PC-9 (cell line): ENCODE results near the gene HCN1. TPM values are rescaled to one million over a fixed set of nuclear protein-coding genes. Genes with fewer than 3 reads are reported as not detected.

Experiments
- BruUV-seq: library from RNA; stranded (reverse); fragments of 400-500 nt; replicated peaks from 2 replicates; lab custom pipeline; 2021; lab: Mats Ljungman, UMichigan
- CTCF ChIA-PET: fragments of 300-600 bp; sonication (Branson Sonifier 250); formaldehyde crosslinking; loops from one replicate; lab custom pipeline; 2022; ENCODE audit warnings: antibody characterized with exemption; lab: Charles Lee
- POLR2A ChIA-PET: fragments of 300-600 bp; sonication (Branson Sonifier 250); formaldehyde crosslinking; loops from one replicate; lab custom pipeline; 2022; ENCODE audit warnings: antibody characterized with exemption; ENCODE audit not compliant: unreplicated experiment; lab: Charles Lee
- DNase-seq, 2 experiments: peaks; one replicate each; pipeline versions ENCODE4 v3.0.0 to v3.0.0-alpha.2; 2015 to 2022; ENCODE audit warnings: mixed read lengths in 1 of 2
- H2AFZ ChIP-seq: fragments of 200-600 bp; sonication (generic); 2 replicates; pipeline ENCODE4 v1.8.1; 2017; ENCODE audit warnings: antibody characterized with exemption
- H3F3A ChIP-seq: fragments of 200-600 bp; sonication (generic); 2 replicates; pipeline ENCODE4 v1.8.1; 2017; ENCODE audit warnings: antibody characterized with exemption, mild to moderate bottlenecking, low read depth; ENCODE audit not compliant: insufficient read depth
- H3K27ac ChIP-seq: fragments of 200-600 bp; sonication (generic); 2 replicates; pipeline ENCODE4 v1.6.1; 2016; ENCODE audit warnings: mixed run types
- H3K27me3 ChIP-seq: fragments of 200-600 bp; sonication (generic); 2 replicates; pipeline ENCODE4 v1.6.1; 2016; ENCODE audit warnings: low read depth, mixed run types; ENCODE audit not compliant: insufficient read depth
- H3K36me3 ChIP-seq: fragments of 200-600 bp; sonication (generic); 2 replicates; pipeline ENCODE4 v1.6.1; 2016; ENCODE audit warnings: low read depth, mixed run types
- H3K4me1 ChIP-seq: fragments of 200-600 bp; sonication (generic); replicated peaks from 2 replicates; pipeline ENCODE4 v1.6.1; 2016; ENCODE audit warnings: mixed run types; ENCODE audit not compliant: insufficient read depth
- H3K4me2 ChIP-seq: fragments of 200-600 bp; sonication (generic); 2 replicates; pipeline ENCODE4 v1.6.1; 2017; ENCODE audit warnings: mixed run types
- H3K4me3 ChIP-seq: fragments of 200-600 bp; sonication (generic); 2 replicates; pipeline ENCODE4 v1.6.1; 2016; ENCODE audit warnings: mixed run types
- H3K79me2 ChIP-seq: fragments of 200-600 bp; sonication (generic); 2 replicates; pipeline ENCODE4 v1.6.1; 2017; ENCODE audit warnings: low read depth, mixed run types
- H3K9me2 ChIP-seq: fragments of 200-600 bp; sonication (generic); 2 replicates; pipeline ENCODE4 v1.8.1; 2017; ENCODE audit warnings: mild to moderate bottlenecking; ENCODE audit not compliant: insufficient read depth
- H3K9me3 ChIP-seq: fragments of 200-600 bp; sonication (generic); 2 replicates; pipeline ENCODE4 v1.8.1; 2016; ENCODE audit warnings: low read depth; ENCODE audit not compliant: insufficient read depth
- H4K20me1 ChIP-seq: fragments of 200-600 bp; sonication (generic); 2 replicates; pipeline ENCODE4 v1.8.1; 2017; ENCODE audit not compliant: insufficient read depth
- EZH2 ChIP-seq: fragments of 200-600 bp; sonication (generic); IDR thresholded peaks from 2 replicates; pipeline ENCODE4 v1.8.0; 2017; ENCODE audit warnings: antibody characterized with exemption, low read depth
- intact Hi-C: fragments of 100-400 bp; cut with micrococcal nuclease; formaldehyde crosslinking; loops from one replicate; pipeline ENCODE4 v1.10.0; 2022; ENCODE audit not compliant: unreplicated experiment
- total RNA-seq: library from RNA; stranded (reverse); gene quantifications from 2 replicates; pipeline ENCODE4 v1.2.3, GENCODE V29; 2021
- TF ChIP-seq, protein P1 (sequence below): fragments of 200-600 bp; sonication (generic); conservative IDR thresholded peaks from 2 replicates; pipeline ENCODE4 v1.6.1; 2017; ENCODE audit warnings: mixed run types, antibody characterized with exemption, mild to moderate bottlenecking, moderate library complexity

Gene HCN1
- total RNA-seq, 1 experiment from 2014 or later = not detected

GRCh38 chr5:45694971-45695803 is 993 bp downstream of the HCN1 start:
- BruUV-seq = no TSS peak
- no peak overlapping the region for H2AFZ ChIP-seq
- no peak overlapping the region for H3K4me2 ChIP-seq
- no peaks in the 10 kb centered on the region for H3K79me2 ChIP-seq
- ChIA-PET CTCF (no interaction called here), POLR2A (no interaction called here)
- no peaks in the 10 kb centered on the region for H3K9me2 ChIP-seq
- DNase-seq = no peak
- no peaks in the 10 kb centered on the region for H3K36me3 ChIP-seq
- H3K27ac ChIP-seq = no peak overlapping the region
- TF ChIP-seq, protein P1, sequence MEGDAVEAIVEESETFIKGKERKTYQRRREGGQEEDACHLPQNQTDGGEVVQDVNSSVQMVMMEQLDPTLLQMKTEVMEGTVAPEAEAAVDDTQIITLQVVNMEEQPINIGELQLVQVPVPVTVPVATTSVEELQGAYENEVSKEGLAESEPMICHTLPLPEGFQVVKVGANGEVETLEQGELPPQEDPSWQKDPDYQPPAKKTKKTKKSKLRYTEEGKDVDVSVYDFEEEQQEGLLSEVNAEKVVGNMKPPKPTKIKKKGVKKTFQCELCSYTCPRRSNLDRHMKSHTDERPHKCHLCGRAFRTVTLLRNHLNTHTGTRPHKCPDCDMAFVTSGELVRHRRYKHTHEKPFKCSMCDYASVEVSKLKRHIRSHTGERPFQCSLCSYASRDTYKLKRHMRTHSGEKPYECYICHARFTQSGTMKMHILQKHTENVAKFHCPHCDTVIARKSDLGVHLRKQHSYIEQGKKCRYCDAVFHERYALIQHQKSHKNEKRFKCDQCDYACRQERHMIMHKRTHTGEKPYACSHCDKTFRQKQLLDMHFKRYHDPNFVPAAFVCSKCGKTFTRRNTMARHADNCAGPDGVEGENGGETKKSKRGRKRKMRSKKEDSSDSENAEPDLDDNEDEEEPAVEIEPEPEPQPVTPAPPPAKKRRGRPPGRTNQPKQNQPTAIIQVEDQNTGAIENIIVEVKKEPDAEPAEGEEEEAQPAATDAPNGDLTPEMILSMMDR = no peak
- no peak for TF ChIP-seq EZH2
- H3K4me3 ChIP-seq = no peak overlapping the region
- no peaks in the 10 kb centered on the region for H3K27me3 ChIP-seq
- no peaks in the 10 kb centered on the region for H3K9me3 ChIP-seq
- H4K20me1 ChIP-seq = no peaks in the 10 kb centered on the region
- H3F3A ChIP-seq = no peaks in the 10 kb centered on the region
- no peaks in the 10 kb centered on the region for H3K4me1 ChIP-seq
- intact Hi-C loops = no loop called here

DNA sequence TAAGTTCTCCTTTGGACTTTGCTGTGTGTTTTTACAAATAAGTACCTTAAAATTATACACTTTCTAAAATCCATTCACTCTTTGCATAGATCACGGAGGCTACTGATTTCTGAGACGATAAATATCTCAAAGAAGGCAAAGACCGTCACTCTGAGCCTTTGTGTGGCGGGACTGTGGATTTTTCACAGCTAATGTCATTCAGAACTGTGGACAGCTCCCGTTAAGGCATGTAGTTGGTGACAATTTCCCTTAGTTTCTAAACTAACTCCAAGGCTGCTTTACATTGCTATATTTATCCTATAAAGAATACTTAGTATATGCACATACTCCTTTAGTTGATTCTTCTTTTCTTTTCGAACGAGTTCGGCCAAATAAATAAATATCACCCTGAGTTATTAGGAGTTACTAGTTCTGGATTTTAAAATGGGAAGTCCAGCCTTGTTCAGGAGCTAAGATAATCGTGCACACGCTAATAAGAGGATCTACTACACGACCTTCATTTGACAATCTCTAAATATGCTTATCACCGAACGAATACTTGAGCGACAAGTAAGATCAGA is 1.8 kb downstream of the HCN1 start:
- BruUV-seq = no TSS peak
- H3K9me3 ChIP-seq = no peaks in the 10 kb centered on the region
- H3K36me3 ChIP-seq = no peaks in the 10 kb centered on the region
- no peaks in the 10 kb centered on the region for H3K27me3 ChIP-seq
- no peaks in the 10 kb centered on the region for H3K9me2 ChIP-seq
- H3F3A ChIP-seq = no peaks in the 10 kb centered on the region
- no peak for TF ChIP-seq EZH2
- TF ChIP-seq, protein P1 = no peak
- no peak overlapping the region for H3K4me2 ChIP-seq
- H3K4me1 ChIP-seq = no peaks in the 10 kb centered on the region
- H2AFZ ChIP-seq = no peak overlapping the region
- no peak overlapping the region for H3K4me3 ChIP-seq
- CTCF ChIA-PET = no interaction called here
- intact Hi-C loops = no loop called here
- H3K27ac ChIP-seq = no peak overlapping the region
- no peaks in the 10 kb centered on the region for H3K79me2 ChIP-seq
- H4K20me1 ChIP-seq = no peaks in the 10 kb centered on the region
- no peak for DNase-seq
- POLR2A ChIA-PET = no interaction called here

DNA sequence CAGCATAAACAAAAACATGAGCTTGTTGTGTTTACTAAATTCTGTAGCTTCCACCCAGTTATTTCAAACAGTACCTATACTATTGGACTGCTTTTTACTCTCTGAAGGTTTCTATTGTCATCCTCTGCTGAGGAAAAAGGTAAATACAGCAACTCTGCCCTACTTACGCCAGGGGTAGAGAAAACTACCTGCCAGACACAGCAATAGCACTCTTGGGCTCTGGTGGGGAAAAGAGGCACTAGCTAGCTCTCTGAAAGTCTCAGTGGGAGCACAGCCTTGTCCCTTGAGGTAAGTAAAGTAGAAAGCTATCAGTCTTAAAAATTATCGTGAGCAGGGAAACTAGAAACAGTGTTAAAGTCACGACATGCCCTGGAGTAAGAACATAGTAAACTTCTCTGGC is 3.7 kb downstream of the HCN1 start:
- BruUV-seq = no TSS peak
- H2AFZ ChIP-seq = no peak overlapping the region
- H4K20me1 ChIP-seq = no peaks in the 10 kb centered on the region
- DNase-seq = no peak
- CTCF ChIA-PET = no interaction called here
- no peaks in the 10 kb centered on the region for H3K9me3 ChIP-seq
- intact Hi-C loops = no loop called here
- no peaks in the 10 kb centered on the region for H3K27me3 ChIP-seq
- H3K9me2 ChIP-seq = no peaks in the 10 kb centered on the region
- H3K79me2 ChIP-seq = no peaks in the 10 kb centered on the region
- H3K4me2 ChIP-seq = no peak overlapping the region
- TF ChIP-seq, protein P1 = no peak
- TF ChIP-seq EZH2 = no peak
- POLR2A ChIA-PET = no interaction called here
- no peak overlapping the region for H3K27ac ChIP-seq
- H3F3A ChIP-seq = no peaks in the 10 kb centered on the region
- H3K36me3 ChIP-seq = no peaks in the 10 kb centered on the region
- no peak overlapping the region for H3K4me3 ChIP-seq
- H3K4me1 ChIP-seq = no peaks in the 10 kb centered on the region
